Measurements from ENCODE around the gene GNA12.

DNA sequence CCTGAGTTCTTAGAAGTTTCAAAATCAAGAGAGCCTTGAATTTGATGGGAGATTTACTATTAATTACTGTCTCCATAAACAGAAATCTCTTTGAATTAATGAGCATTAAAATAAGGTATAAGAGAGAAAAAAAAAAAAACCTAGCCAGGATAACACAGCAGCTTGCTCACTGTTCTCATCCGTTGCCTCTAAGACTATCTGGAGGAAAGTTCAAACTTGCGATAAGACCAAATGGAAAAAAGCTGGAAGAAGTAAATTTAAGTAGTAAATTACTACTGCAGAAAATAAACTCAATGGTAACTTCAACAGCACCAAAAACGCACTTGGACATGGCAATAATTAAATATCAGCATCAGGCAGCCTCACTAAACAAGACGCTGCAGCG is 36.7 kb downstream of the GNA12 start:
- no peak for TF ChIP-seq SIN3A (IDR thresholded peaks at IDR 0.05; ENCODE audit: borderline replicate concordance, insufficient read depth, low read length)
- TF ChIP-seq TAF1 (IDR thresholded peaks at IDR 0.05; ENCODE audit: borderline replicate concordance, insufficient read depth, low read length), result no peak
- TF ChIP-seq POLR2AphosphoS5 (IDR thresholded peaks at IDR 0.05; ENCODE audit: low read depth, low read length), result no peak
- TF ChIP-seq, protein P1, sequence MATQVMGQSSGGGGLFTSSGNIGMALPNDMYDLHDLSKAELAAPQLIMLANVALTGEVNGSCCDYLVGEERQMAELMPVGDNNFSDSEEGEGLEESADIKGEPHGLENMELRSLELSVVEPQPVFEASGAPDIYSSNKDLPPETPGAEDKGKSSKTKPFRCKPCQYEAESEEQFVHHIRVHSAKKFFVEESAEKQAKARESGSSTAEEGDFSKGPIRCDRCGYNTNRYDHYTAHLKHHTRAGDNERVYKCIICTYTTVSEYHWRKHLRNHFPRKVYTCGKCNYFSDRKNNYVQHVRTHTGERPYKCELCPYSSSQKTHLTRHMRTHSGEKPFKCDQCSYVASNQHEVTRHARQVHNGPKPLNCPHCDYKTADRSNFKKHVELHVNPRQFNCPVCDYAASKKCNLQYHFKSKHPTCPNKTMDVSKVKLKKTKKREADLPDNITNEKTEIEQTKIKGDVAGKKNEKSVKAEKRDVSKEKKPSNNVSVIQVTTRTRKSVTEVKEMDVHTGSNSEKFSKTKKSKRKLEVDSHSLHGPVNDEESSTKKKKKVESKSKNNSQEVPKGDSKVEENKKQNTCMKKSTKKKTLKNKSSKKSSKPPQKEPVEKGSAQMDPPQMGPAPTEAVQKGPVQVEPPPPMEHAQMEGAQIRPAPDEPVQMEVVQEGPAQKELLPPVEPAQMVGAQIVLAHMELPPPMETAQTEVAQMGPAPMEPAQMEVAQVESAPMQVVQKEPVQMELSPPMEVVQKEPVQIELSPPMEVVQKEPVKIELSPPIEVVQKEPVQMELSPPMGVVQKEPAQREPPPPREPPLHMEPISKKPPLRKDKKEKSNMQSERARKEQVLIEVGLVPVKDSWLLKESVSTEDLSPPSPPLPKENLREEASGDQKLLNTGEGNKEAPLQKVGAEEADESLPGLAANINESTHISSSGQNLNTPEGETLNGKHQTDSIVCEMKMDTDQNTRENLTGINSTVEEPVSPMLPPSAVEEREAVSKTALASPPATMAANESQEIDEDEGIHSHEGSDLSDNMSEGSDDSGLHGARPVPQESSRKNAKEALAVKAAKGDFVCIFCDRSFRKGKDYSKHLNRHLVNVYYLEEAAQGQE (IDR thresholded peaks at IDR 0.05; ENCODE audit: insufficient read depth in 1 of 2, low read depth in 2 of 2, low read length in 2 of 2), result no peak
- TF ChIP-seq FOXP2 (optimal IDR thresholded peaks at IDR 0.05; ENCODE audit: borderline replicate concordance, extremely low read depth, extremely low read length, insufficient read depth), result no peak

Data from PFSK-1 (cell line).